GM19397 (cell line): ENCODE data around the gene WDR89.
"Not testable (repeated sequence)": the region's sequence is repeated elsewhere in the genome, so short reads cannot be mapped to it uniquely, and the experiment has no call there.

ENCODE experiments used
- ATAC-seq: cut with Tn5 transposase; IDR thresholded peaks from one replicate; pipeline ENCODE4 v1.9.1; 2021; ENCODE audit warnings: mild to moderate bottlenecking, moderate library complexity; ENCODE audit not compliant: unreplicated experiment

The WDR89 gene

DNA sequence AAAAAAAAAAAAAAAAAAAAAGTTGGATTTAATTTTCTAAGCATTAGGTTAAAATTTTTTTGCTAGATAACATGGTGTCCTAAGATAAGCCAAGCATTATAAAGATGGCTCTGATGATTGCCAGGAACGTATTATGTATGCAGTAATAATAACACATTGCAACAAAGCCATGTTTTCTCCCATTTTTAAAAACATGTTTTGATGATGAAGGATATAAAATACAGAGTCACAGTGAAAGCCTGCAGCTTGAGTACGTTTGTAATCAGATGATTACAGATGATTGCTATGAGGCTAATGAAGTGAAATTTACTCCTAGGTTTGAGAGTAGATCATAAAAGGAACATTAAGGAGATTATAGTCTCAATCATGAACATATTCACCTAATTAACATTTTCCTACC is 13.3 kb upstream of the WDR89 start:
- ATAC-seq: no peak

DNA sequence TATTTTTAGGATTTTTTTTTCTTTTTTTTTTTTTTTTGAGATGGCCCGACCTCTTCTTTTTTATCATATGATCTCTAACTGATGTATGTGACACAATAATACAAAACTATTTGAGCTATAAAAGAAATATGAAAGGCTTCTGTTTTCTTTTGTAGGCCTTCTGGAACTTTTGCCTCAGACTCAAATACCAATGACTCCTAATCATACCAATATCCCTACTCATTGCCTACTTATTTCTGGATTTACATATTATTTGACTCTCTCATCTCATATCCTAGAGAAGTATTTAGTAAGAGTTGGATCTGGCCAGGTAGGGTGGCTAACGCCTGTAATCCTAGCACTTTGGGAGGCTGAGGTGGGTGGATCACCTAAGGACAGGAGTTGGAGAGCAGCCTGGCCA is 12.7 kb upstream of the WDR89 start:
- no peak for ATAC-seq

DNA sequence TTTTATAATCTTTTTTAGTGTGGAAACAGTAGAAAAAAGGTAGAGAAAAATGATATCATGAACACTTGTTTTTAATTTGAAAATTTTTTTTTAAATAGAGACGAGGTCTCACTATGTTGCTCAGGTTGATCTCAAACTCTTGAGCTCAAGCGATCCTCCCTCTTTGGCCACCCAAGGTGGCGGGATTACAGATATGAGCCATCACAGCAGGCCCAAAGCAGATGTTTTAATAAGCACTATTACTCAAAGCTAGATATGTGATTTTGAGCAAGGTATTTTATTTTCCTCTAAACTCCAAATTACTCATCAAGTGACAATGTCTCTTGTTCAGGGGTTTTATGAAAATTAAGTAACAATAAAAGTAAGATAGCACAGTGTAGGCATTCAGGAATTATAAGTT is 10.7 kb upstream of the WDR89 start:
- ATAC-seq: no peak

DNA sequence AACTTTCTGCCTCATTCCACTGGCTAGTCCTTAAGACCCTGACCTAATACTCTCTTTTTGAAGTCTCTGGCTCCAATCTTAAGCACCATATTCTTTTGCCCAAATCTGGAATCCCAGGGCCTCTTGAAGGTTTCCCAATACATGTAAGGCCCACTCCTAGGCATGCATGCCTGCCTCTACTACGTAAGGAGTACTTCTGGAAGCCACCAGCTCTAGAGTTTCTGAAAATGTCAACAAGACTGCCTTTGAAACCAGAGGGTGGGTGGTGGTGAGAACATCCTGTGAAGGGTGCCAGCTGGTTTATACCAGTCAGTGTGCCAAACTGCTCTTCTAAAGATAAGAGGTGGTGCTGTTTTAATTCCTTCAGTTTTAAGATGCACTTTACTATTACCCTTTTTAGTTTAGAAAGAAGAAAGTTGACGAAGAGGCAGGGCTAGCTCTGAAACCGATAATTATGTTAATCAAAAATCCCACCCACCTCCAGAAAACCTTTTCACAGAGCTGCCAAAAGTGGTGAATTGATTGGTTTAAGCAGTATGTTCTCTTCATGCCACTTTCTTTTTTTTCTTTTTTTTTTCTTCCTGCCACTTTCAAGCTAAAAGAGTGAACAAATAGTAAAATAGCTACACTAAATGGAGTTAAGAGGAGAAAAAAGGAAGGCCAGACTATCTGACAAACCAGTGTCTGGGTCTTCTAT is 8.7 kb upstream of the WDR89 start:
- ATAC-seq: no peak

DNA sequence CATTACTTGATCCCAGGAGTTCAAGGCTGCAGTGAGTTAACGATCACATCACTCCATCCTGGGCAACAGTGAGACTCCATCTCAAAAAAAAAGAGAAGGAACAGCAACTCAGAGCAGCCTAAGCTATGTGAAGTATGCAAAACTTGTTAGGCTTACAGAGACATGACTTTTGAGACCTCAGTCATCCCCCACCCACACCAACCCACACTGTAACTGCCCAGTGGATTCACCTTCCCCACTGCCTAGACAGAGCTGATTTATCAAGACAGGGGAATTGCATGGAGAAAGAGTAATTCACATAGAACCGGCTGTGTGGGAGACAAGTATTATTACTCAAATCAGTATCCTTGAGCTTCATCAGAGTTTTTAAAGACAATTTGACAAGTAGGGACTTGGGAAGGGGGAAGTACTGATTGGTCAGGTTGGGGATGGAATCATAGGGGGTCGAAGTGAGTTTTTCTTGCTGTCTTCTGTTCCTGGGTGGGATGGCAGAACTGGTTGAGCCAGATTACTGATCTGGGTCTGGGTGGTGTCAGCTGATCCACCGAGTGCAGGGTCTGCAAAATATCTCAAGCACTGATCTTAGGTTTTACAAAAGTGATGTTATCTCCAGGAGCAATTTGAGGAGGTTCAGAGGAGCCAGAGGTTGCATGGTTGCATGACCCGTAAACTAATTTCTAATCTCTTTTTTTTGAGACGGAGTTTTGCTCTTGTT is 6.2 kb upstream of the WDR89 start:
- ATAC-seq: peak; percentile 49

DNA sequence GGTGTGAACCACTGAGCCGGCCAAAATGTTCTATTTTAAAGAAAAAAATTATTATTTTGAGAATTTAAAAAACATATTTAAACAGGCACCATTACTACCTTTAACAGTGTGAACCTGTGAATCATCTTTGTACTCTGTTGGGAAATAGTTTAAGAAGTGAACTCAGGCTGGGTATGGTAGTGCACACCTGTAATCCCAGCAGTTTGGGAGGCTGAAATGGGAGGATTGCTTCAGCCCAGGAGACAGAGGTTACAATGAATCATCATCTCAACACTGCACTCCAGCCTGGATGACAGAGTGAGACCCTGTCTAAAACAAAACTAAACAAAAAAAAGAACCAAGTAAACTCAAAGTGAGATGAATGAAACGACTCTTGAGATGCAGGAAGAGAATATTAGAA is 3.1 kb upstream of the WDR89 start:
- ATAC-seq: no peak

DNA sequence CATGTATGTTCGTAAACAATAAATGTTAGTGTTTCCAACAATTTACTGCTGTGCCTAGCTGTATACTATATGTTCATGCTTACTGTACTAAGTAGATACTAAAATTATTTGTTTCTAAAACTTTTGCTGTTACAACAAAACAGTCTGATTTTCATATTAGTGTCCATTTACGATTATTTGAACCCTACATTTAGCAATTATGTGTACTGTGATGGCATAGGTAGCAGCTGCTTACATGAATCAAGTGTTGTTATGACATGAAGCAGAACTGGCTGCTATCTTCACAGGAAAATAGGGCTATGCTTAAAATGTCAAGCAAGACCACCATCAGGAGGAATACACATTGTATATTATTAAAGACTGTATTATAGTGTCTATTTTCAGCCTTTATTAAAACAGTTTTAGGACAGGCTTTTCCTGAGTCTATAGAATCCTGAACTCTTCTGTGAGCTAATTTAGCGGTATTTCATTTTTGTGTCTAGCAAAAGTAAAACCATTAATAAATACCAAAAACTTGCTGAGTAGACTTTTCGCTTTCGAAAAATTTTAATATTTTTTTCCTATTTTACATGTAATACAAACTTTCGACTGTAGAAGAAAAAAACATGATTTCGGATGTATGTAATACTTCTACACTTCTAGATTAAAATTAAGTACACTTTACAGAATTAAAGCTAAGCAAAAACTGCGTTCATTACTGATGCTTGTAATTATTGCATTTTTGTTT is 1.1 kb upstream of the WDR89 start:
- no peak for ATAC-seq

DNA sequence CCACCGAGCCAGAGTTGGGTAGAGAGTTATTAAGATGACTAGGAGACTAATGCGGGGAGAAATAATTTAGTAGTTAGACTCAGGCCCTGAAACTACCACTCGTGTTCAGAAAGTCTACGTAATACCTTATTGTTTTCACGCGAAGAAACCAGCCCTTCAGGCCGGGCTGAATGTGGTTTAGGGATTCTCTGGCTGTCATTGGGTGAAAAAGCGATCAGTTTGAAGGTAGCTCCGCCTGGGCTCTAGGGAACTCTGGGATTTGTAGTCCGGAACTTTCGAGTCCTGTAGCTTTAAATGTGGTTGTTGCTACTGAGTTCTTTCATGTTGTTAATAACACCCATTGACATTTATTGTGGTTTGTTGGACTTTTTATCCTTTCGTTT is 549 bp upstream of the WDR89 start:
- peak; percentile 50 for ATAC-seq

DNA sequence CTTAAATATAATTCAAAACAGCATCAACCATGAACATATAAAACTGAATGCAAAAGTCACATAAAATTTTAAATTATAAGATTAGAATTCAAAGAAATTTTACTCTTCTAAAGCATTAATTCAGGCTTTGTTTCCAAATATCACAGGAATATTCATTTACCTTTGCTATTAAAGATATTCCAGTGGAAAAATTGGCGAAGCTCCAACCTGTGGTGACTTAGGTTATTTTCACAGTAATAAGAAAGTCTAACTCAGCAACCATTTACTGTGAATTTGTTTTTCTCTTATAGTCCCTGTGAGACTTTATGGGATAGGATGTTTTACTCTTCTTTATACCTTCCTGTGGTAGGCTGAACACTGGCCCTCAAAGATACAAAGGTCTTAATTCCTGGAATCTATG is 3.2 kb downstream of the WDR89 start:
- ATAC-seq: no peak

DNA sequence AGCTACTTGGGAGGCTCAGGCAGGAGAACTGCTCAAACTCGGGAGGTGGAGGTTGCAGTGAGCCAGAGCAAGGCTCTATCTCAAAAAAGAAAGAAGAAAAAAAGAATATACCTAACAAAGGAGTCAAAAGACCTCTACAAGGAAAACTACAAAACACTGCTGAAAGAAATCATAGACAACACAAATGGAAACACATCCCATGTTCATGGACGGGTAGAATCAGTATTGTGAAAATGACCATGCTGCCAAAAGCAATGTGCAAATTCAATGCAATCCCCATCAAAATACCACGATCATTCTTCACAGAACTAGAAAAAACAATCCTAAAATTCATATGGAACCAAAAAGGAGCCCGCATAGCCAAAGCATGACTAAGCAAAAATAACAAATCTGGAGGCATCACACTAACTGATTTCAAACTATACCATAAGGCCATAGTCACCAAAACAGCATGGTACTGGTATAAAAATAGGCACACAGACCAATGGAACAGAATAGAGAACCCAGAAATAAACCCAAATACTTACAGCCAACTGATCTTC is 5.5 kb downstream of the WDR89 start:
- not testable (repeated sequence) for ATAC-seq

DNA sequence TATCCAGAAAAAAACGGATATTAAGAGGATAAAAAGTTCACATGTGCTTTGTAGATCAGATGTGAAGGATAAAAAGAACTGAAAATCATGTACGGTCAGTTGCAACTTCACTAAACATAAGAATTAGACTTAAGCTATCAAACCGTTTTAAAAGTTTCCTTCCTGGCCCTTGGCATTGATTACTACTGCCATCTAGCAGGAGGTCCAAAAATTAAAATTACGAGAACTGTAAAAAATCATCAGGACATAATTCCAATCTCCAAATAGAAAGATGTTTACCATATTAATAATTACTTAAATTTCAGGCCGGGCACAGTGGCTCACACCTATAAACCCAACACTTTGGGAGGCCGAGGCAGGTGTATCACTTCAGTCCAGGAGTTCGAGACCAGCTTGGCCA is 7.9 kb downstream of the WDR89 start:
- no peak for ATAC-seq

DNA sequence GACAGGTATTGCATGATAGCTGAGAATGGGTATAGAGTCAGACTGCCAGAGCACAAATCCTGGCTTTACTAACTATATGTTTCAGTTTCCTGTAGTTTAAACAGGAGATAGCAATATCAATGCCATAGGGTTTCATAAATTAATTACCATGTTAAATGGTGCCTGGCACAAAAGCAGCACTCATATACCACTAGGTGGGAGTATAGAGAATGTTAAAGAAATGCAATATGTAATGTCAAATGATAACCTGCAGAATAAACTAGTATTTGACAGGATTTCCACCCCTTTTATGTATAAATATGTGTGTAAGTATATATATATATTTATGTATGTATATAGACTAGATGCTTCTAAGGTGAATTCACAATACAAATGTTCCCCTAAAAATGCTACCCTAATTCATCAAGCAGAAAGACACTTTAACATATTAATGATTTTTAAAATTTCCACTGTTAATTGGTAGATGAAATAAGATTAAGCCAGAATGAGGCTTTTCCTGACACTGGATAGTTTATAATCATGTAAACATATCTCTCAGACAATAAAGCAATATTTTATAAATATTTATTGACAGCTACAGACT is 8.6 kb downstream of the WDR89 start:
- ATAC-seq: no peak

DNA sequence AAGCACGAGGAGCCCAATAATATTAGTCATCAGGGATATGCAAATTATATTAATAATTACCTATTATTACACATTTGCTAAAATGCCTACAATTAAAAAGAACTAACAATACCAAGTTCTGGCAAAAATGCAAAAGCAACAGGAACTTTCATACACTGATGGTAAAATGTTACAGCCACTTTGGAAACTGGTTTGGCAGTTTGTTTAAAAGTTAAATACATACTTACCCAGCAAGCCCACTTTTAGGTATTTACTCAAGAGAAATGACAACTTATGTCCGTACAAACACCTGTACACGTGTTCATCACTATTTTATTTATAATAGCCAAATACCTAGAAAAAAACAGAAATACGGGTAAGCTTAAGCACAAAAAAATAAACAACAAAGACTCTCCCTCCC is 17.0 kb downstream of the WDR89 start:
- ATAC-seq: no peak

DNA sequence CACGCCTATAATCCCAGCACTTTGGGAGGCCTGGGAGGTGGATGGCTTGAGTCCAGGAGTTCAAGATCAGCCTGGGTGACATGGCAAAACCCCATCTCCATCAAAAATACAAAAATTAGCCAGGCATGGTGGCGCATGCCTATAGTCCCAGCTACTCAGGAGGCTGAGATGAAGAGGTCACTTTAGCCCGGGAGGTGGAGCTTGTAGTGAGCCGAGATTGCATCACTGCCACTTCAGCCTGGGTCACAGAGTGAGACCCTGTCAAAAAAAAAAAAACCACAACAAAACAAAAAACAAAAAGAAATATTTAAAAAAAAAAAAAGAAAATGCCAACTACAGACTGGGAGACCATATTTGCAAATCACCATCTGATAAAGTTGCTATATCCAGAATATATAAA is 17.5 kb downstream of the WDR89 start:
- no peak for ATAC-seq

DNA sequence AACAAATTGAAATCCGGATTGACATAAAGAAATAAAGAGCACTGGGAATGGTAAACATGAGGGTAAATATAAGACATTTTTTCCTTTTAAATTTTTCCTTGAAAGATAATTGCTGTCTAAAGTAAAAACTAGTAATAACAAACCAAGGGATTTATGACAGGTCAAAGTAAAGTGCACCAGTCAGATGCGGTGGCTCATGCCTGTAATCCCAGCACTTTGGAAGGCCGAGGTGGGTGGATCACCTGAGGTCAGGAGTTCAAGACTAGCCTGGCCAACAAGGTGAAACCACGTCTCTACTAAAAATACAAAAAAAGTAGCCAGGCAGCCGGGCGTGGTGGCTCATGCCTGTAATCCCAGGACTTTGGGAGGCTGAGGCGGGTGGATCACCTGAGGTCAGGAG is 19.7 kb downstream of the WDR89 start:
- ATAC-seq: not testable (repeated sequence)

DNA sequence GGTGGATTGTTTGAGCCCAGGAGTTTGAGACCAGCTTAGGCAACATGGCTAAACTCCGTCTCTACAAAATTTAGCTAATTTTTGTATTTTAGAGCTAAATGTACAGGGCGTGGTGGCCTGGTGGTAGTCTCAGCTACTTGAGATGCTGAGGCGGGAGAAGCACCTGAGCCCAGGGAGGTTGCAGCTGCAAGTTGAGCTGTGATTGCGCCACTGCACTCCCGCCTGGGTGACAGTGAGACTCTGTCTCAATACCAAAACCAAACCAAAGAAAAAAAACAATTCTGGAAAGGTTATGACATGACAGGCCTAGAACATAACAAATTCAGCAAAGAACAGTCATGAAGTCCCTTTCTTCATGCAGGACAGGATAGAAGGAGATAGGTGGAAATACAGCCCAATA is 25.7 kb downstream of the WDR89 start:
- ATAC-seq: no peak

DNA sequence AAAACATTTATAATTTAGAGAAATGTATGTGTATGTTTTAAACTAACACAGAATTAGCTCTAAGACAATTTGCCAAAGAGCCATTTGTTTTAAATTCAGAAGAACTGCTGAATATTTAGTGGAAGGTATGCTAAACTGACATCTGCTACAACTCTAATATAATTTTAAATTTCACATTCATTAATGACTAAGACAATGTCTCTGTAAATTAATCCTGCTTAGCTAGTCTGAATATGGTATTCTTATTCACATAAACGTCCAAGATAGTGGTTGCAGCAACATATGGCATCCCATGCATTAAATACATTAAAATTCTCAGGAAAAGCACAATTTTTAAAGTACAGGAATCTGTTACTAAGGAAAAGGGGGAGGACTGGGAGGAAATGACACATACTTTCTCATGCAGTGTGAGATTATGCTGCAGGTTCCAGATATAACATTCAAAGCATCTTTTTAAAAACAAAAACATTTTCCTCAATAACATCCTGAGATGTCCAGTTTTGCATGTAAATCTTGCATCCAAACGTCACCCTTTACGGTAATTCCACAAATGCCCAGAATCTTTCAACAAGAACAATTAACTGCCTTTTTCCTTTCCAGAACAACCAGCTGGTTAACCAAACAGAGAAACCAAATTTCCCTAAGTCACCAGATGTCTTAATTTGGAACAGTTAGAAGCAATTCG is 26.9 kb downstream of the WDR89 start:
- no peak for ATAC-seq

DNA sequence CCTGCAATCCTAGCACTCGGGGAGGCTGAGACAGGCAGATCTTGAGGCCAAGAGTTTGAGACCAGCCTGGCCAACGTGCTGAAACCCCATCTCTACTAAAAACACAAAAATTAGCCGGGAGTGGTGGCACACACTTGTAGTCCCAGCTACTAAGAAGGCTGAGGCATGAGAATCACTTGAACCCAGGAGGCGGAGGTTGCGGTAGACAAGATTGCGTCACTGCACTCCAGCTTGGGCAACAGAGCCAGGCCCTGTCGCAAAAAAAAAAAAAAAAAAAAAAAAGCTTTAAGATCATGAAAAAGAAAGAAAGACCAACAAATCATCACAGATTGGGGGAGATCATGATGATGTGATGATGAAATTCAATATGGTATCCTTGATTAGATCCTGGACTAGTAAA is 30.6 kb downstream of the WDR89 start:
- ATAC-seq: no peak

DNA sequence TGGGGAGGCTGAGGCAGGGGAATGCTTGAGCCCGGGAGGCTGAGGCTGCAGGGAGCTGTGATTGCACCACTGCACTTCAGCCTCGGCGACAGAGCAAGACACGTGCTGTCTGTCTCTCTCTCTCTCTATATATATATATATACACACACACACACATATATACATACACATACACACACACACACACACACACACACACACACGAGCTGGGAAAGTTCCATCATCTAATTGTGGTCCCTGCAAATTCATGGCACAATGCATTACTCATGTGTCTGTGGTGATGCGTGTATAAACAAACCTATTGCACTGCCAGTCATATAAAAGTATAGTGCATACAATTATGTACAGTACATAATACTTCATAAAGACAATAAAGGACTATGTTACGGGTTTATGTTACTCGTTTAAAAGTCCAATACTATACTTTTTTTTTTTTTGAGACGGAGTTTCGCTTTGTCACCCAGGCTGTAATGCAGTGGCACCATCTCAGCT is 36.6 kb downstream of the WDR89 start:
- no peak for ATAC-seq

DNA sequence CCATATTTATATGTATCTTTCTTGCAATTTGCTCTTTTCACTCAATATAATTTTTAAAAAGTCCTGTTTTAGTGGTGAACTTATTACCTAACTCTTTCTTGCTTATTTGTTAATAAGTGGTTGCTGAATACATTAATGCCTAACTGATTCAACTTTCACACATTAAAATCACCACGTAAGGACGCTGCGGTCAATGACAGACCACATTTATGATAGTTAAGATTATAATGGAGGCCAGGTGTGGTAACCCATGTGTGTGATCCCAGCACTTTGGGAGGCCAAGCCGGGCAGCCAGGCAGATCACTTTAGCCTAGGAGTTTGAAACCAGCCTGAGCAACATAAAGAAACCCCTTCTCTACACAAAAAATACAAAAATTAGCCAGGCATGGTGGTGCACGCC is 37.0 kb downstream of the WDR89 start:
- no peak for ATAC-seq

DNA sequence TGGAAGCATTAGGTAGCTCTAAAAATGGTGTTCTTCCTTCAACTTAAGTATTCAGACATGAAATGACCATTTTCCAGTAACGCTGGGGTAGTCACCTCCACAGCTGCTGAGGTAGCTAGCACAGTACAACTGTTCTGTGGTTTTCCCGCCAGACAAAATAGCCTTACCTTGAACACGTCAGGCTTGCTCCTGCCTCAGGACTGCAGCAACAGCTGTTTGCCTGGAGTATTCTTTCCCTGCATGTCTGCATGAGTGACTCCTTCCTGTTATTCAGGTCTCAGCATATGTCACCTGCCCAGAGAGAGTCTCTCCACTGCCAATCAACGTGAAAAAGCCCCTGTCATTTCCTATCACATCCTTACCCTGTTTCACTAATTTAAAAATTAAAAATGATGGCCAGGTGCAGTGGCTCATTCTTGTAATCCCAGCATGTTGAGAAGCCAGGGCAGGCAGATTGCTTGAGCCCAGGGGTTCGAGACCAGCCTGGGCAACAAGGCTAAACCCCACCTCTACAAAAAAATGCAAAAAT is 37.9 kb downstream of the WDR89 start:
- ATAC-seq: no peak
